K562 (cell line): ENCODE data around the gene TUBA4B. TPM values are rescaled to one million over a fixed set of nuclear protein-coding genes. Genes with fewer than 3 reads are reported as not detected.

Source experiments
- CSDE1 ChIP-seq, 2 experiments: fragments of 450-650 bp; IDR thresholded peaks; 2 replicates each; pipeline ENCODE4 v1.6.1; 2016; ENCODE audit warnings: mild to moderate bottlenecking in 1 of 2
- GABPB1 ChIP-seq: sonication (generic); formaldehyde crosslinking; IDR thresholded peaks from 2 replicates; pipeline ENCODE4 v1.8.0; 2022; ENCODE audit warnings: mild to moderate bottlenecking, missing genetic modification reagents
- HIVEP1 ChIP-seq: fragments of 250-450 bp; sonication (Bioruptor Pico); IDR thresholded peaks from 2 replicates; pipeline ENCODE4 v1.4.0; 2020; ENCODE audit warnings: mild to moderate bottlenecking
- KLF6 ChIP-seq: fragments of 250-450 bp; sonication (Bioruptor Pico); IDR thresholded peaks from 2 replicates; pipeline ENCODE4 v1.4.0; 2020; ENCODE audit warnings: mild to moderate bottlenecking, moderate library complexity, borderline replicate concordance
- TCFL5 ChIP-seq: fragments of 250-450 bp; sonication (Bioruptor Pico); conservative IDR thresholded peaks from 2 replicates; pipeline ENCODE4 v1.6.1; 2021; ENCODE audit warnings: mild to moderate bottlenecking, moderate library complexity, matching md5 sums
- ZBED1 ChIP-seq: IDR thresholded peaks from 2 replicates; pipeline ENCODE4 v1.6.1; 2014
- ZNF41 ChIP-seq: fragments of 250-450 bp; sonication (Bioruptor Pico); conservative IDR thresholded peaks from 2 replicates; pipeline ENCODE4 v1.4.0; 2020; ENCODE audit warnings: mild to moderate bottlenecking
- polyA plus RNA-seq, 8 experiments: library from polyadenylated mRNA; depleted of rRNA in 4 of 8; stranded (reverse) in 5 of 8; unstranded in 3 of 8; fragments of >200 nt; fragmentation: Nextera tagmentation in 2 of 8; fragmentation: Illumina TruSeq in 1 of 8; extraction: Ambion mirVana in 2 of 8; extraction: Trizol in 1 of 8; gene quantifications; 2 replicates each; pipeline versions ENCODE4 v1.2.1 to v1.2.3, GENCODE V29; 2011 to 2014; ENCODE audit warnings: inconsistent platforms in 1 of 8, missing spikeins in 1 of 8
- total RNA-seq, 7 experiments: library from RNA; depleted of rRNA in 6 of 7; stranded (reverse); fragments of >200 nt in 6 of 7; fragmentation: Illumina TruSeq in 2 of 7; extraction: Trizol in 2 of 7; gene quantifications; 2 replicates each; pipeline versions ENCODE4 v1.2.1 to v1.2.3, GENCODE V29; 2011 to 2021; ENCODE audit warnings: low replicate concordance in 1 of 7
- TF ChIP-seq, protein P1 (sequence below): fragments of 450-650 bp; formaldehyde crosslinking; IDR thresholded peaks from 2 replicates; pipeline ENCODE4 v1.4.0; 2020; ENCODE audit warnings: mild to moderate bottlenecking, moderate library complexity
- TF ChIP-seq, protein P2 (sequence below): fragments of 450-650 bp; formaldehyde crosslinking; IDR thresholded peaks from 2 replicates; pipeline ENCODE4 v1.4.0; 2020; ENCODE audit warnings: mild to moderate bottlenecking, mixed read lengths
- TF ChIP-seq, protein P3 (sequence below): fragments of 250-450 bp; sonication (Bioruptor Pico); IDR thresholded peaks from 2 replicates; pipeline ENCODE4 v1.9.0; 2021; ENCODE audit warnings: mild to moderate bottlenecking, inconsistent platforms
- TF ChIP-seq, protein P4 (sequence below), 2 experiments: fragments of 450-650 bp; conservative IDR thresholded peaks; 2 replicates each; pipeline ENCODE4 v1.6.1; 2017; ENCODE audit warnings: mild to moderate bottlenecking in 2 of 2, moderate library complexity in 2 of 2
- TF ChIP-seq, protein P5 (sequence below): fragments of 200-800 bp; sonication (Bioruptor generic); IDR thresholded peaks from 2 replicates; pipeline ENCODE4 v1.6.1; 2017; ENCODE audit warnings: missing genetic modification characterization, missing compliant biosample characterization
- TF ChIP-seq, protein P6 (sequence below): fragments of 450-650 bp; IDR thresholded peaks from 2 replicates; pipeline ENCODE4 v1.6.1; 2018; ENCODE audit not compliant: partially characterized antibody

Gene TUBA4B
- total and polyA plus RNA-seq, 9 of the 15 experiments (the other 6 are each of a cell fraction or from before 2014, with no cell fraction given), result 0.04 TPM; not detected in 8

DNA sequence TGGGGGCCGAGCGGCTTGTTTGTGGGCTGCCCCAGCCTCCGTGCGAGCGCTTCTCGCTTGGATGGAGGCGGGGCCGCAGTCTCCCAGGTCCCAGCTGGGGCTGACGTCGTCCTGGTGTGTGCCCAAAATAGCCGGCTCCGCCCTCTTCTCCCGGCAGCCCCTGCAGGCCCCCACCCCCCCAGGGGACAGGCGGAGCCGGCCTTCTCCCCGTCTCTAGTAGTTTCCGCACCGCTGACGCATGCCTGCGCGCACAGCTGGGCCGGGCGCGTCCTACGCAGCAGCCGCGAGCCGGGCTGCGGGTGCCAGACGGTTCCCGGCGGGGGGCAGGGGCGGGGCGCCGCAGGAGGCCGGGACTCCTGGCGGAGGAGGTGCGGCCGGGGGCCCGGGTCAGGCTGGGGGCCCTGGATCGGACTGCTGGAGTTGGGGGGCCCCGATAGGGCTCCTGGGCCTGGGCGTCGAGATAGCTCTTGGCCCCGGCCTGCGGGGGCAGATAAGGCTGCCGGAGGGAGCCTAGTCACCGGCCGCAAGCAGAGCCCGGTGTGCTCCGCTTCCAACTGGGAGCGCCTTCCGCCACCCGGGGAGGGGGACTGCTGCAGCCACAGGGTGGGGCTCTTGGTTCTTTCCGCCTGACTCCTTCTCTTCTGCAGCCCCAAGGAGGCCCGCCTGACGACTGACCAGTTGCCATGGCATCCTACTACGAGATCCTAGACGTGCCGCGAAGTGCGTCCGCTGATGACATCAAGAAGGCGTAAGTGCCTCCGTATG, 26.3 kb downstream of the TUBA4B start, which contains the start of gene DNAJB2 (continued):
- TF ChIP-seq, protein P1, sequence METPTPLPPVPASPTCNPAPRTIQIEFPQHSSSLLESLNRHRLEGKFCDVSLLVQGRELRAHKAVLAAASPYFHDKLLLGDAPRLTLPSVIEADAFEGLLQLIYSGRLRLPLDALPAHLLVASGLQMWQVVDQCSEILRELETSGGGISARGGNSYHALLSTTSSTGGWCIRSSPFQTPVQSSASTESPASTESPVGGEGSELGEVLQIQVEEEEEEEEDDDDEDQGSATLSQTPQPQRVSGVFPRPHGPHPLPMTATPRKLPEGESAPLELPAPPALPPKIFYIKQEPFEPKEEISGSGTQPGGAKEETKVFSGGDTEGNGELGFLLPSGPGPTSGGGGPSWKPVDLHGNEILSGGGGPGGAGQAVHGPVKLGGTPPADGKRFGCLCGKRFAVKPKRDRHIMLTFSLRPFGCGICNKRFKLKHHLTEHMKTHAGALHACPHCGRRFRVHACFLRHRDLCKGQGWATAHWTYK, result peak; percentile 90
- TF ChIP-seq ZNF41 (peak; percentile 79), ZBED1 (peak; percentile 76; the same call in 1 of the 2 replicates), TCFL5 (no peak), CSDE1 (IDR thresholded peaks at IDR 0.05) (peak in 1 of 2 experiments; percentile 81; a peak in 1 of 4 replicates), HIVEP1 (CRISPR knock-in tag) (peak; percentile 25; the same call in 1 of the 2 replicates), GABPB1 (CRISPR knock-in tag) (peak; percentile 80), KLF6 (peak; percentile 36; the same call in 1 of the 2 replicates)
- TF ChIP-seq, protein P2, sequence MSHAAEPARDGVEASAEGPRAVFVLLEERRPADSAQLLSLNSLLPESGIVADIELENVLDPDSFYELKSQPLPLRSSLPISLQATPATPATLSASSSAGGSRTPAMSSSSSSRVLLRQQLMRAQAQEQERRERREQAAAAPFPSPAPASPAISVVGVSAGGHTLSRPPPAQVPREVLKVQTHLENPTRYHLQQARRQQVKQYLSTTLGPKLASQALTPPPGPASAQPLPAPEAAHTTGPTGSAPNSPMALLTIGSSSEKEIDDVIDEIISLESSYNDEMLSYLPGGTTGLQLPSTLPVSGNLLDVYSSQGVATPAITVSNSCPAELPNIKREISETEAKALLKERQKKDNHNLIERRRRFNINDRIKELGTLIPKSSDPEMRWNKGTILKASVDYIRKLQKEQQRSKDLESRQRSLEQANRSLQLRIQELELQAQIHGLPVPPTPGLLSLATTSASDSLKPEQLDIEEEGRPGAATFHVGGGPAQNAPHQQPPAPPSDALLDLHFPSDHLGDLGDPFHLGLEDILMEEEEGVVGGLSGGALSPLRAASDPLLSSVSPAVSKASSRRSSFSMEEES, result no peak
- TF ChIP-seq, protein P3, sequence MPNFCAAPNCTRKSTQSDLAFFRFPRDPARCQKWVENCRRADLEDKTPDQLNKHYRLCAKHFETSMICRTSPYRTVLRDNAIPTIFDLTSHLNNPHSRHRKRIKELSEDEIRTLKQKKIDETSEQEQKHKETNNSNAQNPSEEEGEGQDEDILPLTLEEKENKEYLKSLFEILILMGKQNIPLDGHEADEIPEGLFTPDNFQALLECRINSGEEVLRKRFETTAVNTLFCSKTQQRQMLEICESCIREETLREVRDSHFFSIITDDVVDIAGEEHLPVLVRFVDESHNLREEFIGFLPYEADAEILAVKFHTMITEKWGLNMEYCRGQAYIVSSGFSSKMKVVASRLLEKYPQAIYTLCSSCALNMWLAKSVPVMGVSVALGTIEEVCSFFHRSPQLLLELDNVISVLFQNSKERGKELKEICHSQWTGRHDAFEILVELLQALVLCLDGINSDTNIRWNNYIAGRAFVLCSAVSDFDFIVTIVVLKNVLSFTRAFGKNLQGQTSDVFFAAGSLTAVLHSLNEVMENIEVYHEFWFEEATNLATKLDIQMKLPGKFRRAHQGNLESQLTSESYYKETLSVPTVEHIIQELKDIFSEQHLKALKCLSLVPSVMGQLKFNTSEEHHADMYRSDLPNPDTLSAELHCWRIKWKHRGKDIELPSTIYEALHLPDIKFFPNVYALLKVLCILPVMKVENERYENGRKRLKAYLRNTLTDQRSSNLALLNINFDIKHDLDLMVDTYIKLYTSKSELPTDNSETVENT (CRISPR knock-in tag), result no peak
- TF ChIP-seq, protein P4, sequence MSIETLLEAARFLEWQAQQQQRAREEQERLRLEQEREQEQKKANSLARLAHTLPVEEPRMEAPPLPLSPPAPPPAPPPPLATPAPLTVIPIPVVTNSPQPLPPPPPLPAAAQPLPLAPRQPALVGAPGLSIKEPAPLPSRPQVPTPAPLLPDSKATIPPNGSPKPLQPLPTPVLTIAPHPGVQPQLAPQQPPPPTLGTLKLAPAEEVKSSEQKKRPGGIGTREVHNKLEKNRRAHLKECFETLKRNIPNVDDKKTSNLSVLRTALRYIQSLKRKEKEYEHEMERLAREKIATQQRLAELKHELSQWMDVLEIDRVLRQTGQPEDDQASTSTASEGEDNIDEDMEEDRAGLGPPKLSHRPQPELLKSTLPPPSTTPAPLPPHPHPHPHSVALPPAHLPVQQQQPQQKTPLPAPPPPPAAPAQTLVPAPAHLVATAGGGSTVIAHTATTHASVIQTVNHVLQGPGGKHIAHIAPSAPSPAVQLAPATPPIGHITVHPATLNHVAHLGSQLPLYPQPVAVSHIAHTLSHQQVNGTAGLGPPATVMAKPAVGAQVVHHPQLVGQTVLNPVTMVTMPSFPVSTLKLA (conservative IDR thresholded peaks at IDR 0.05), result peak; percentile 77 to 85
- TF ChIP-seq, protein P5, sequence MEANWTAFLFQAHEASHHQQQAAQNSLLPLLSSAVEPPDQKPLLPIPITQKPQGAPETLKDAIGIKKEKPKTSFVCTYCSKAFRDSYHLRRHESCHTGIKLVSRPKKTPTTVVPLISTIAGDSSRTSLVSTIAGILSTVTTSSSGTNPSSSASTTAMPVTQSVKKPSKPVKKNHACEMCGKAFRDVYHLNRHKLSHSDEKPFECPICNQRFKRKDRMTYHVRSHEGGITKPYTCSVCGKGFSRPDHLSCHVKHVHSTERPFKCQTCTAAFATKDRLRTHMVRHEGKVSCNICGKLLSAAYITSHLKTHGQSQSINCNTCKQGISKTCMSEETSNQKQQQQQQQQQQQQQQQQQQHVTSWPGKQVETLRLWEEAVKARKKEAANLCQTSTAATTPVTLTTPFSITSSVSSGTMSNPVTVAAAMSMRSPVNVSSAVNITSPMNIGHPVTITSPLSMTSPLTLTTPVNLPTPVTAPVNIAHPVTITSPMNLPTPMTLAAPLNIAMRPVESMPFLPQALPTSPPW (CRISPR knock-in tag), result peak; percentile 97
- TF ChIP-seq, protein P6, sequence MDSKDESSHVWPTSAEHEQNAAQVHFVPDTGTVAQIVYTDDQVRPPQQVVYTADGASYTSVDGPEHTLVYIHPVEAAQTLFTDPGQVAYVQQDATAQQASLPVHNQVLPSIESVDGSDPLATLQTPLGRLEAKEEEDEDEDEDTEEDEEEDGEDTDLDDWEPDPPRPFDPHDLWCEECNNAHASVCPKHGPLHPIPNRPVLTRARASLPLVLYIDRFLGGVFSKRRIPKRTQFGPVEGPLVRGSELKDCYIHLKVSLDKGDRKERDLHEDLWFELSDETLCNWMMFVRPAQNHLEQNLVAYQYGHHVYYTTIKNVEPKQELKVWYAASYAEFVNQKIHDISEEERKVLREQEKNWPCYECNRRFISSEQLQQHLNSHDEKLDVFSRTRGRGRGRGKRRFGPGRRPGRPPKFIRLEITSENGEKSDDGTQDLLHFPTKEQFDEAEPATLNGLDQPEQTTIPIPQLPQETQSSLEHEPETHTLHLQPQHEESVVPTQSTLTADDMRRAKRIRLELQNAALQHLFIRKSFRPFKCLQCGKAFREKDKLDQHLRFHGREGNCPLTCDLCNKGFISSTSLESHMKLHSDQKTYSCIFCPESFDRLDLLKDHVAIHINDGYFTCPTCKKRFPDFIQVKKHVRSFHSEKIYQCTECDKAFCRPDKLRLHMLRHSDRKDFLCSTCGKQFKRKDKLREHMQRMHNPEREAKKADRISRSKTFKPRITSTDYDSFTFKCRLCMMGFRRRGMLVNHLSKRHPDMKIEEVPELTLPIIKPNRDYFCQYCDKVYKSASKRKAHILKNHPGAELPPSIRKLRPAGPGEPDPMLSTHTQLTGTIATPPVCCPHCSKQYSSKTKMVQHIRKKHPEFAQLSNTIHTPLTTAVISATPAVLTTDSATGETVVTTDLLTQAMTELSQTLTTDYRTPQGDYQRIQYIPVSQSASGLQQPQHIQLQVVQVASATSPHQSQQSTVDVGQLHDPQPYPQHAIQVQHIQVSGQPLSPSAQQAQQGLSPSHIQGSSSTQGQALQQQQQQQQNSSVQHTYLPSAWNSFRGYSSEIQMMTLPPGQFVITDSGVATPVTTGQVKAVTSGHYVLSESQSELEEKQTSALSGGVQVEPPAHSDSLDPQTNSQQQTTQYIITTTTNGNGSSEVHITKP, result peak; percentile 8
